Right atrium auricular region (tissue), 2 donors: ENCODE measurements around the gene POU6F2. TPM values are rescaled to one million over a fixed set of nuclear protein-coding genes. Genes with fewer than 3 reads are reported as not detected.

Experiments used
- DNase-seq: peaks from one replicate; pipeline ENCODE4 v3.0.0-alpha.2; 2019; ENCODE audit warnings: low spot score
- H3K27ac ChIP-seq, 2 donors: fragments of 200-600 bp; sonication (generic); 1 replicate in 1 of 2; 2 replicates in 1 of 2; pipeline ENCODE4 v1.5.1; 2016 to 2019
- H3K27me3 ChIP-seq, 2 donors: fragments of 200-600 bp; sonication (generic); one replicate each; pipeline versions ENCODE4 v1.5.1 to v1.6.0; 2017 to 2019
- H3K36me3 ChIP-seq: fragments of 200-600 bp; sonication (generic); one replicate; pipeline ENCODE4 v1.5.1; 2016
- H3K4me1 ChIP-seq, 2 donors: fragments of 200-600 bp; sonication (generic); one replicate each; pipeline versions ENCODE4 v1.5.1 to v1.6.0; 2017 to 2019
- H3K4me3 ChIP-seq, 2 donors: fragments of 200-600 bp; sonication (generic); 1 replicate in 1 of 2; 2 replicates in 1 of 2; pipeline ENCODE4 v1.5.1; 2017 to 2019; ENCODE audit warnings: mild to moderate bottlenecking in 1 of 2, moderate library complexity in 1 of 2
- H3K9me3 ChIP-seq, 2 donors: fragments of 200-600 bp; sonication (generic); one replicate each; pipeline ENCODE4 v1.5.1; 2019
- CTCF ChIP-seq, 2 donors: fragments of 200-600 bp; sonication (generic); IDR thresholded peaks; one replicate each; pipeline ENCODE4 v1.5.1; 2019; ENCODE audit warnings: antibody characterized with exemption in 2 of 2
- total RNA-seq, 2 donors: library from RNA; depleted of rRNA; stranded (reverse); fragments of >200 nt; gene quantifications; one replicate each; pipeline ENCODE4 v1.1.0, GENCODE V29; 2016

The POU6F2 gene
- total RNA-seq, 2 donors from 2014 or later: 0.85 to 1.5 TPM

GRCh38 chr7:39429421-39429820, 451.7 kb downstream of the POU6F2 start:
- no peaks in the 10 kb centered on the region for H3K36me3 ChIP-seq
- DNase-seq: no peak

GRCh38 chr7:39430441-39430840, 452.7 kb downstream of the POU6F2 start:
- TF ChIP-seq CTCF (IDR thresholded peaks at IDR 0.05): no peak
- H3K9me3 ChIP-seq: no peaks in the 10 kb centered on the region
- H3K4me3 ChIP-seq: no peak overlapping the region
- H3K36me3 ChIP-seq: no peaks in the 10 kb centered on the region
- DNase-seq: no peak
- no peaks in the 10 kb centered on the region for H3K4me1 ChIP-seq
- H3K27me3 ChIP-seq: no peaks in the 10 kb centered on the region
- H3K27ac ChIP-seq: no peak overlapping the region

More at GRCh38 chr7:39429421-39429820, 451.7 kb downstream of the POU6F2 start:
- H3K27ac ChIP-seq: no peak overlapping the region
- H3K9me3 ChIP-seq: no peaks in the 10 kb centered on the region
- H3K4me3 ChIP-seq: no peak overlapping the region
- H3K27me3 ChIP-seq: no peaks in the 10 kb centered on the region
- TF ChIP-seq CTCF (IDR thresholded peaks at IDR 0.05): no peak
- no peaks in the 10 kb centered on the region for H3K4me1 ChIP-seq

- Histone ChIP-seq H3K4me1 (no peaks in the 10 kb centered on the region), H3K36me3 (no peaks in the 10 kb centered on the region), H3K4me3 (no peak overlapping the region), H3K27me3 (no peaks in the 10 kb centered on the region), H3K27ac (no peak overlapping the region), H3K9me3 (no peaks in the 10 kb centered on the region)
- no peak for TF ChIP-seq CTCF (IDR thresholded peaks at IDR 0.05)
- DNase-seq: no peak
Observed at GRCh38 chr7:39430909-39431641, 453.4 kb downstream of the POU6F2 start.

- Histone ChIP-seq H3K27ac (no peak overlapping the region), H3K9me3 (no peaks in the 10 kb centered on the region), H3K4me3 (no peak overlapping the region), H3K36me3 (no peaks in the 10 kb centered on the region), H3K4me1 (no peaks in the 10 kb centered on the region), H3K27me3 (no peaks in the 10 kb centered on the region)
- TF ChIP-seq CTCF (IDR thresholded peaks at IDR 0.05): no peak
- DNase-seq: no peak
Observed at GRCh38 chr7:39432368-39432767, 454.7 kb downstream of the POU6F2 start.

GRCh38 chr7:39432807-39433416, 455.2 kb downstream of the POU6F2 start:
- H3K27me3 ChIP-seq: no peaks in the 10 kb centered on the region
- no peak overlapping the region for H3K4me3 ChIP-seq
- no peaks in the 10 kb centered on the region for H3K36me3 ChIP-seq
- H3K27ac ChIP-seq: no peak overlapping the region
- TF ChIP-seq CTCF (IDR thresholded peaks at IDR 0.05): no peak
- no peaks in the 10 kb centered on the region for H3K9me3 ChIP-seq
- H3K4me1 ChIP-seq: no peaks in the 10 kb centered on the region
- no peak for DNase-seq
